ENCODE results near the gene CCDC102A. TPM values are rescaled to one million over a fixed set of nuclear protein-coding genes. Genes with fewer than 3 reads are reported as not detected.

CCDC102A gene
- total and polyA plus RNA-seq, 9 donors, result 9.3 to 20.9 (median 15.2) TPM

DNA sequence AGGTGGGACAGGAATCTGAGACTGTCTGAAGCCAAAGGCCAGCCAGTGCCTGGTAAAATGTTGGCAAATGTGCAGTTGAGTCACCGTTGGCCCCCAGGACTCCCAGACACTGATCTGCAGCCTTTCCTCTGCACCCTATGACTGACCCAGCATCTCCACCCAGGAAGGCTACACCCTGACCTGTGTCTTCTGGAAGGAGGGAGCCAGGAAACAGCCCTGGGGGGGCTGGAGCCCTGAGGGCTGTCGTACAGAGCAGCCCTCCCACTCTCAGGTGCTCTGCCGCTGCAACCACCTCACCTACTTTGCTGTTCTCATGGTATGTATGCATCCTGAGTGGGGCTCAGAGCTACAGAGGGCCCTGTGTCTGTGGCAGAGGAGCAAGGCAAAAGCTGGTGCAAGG lies 30.1 kb upstream of the CCDC102A start:
- no peak for DNase-seq
- no CpG with 5 or more reads among the region's 3 CpGs for WGBS (ENCODE audit: insufficient coverage)
- peaks cover 5% of the 10 kb centered on the region for H3K27me3 ChIP-seq (ENCODE audit: control insufficient read depth, insufficient read depth, low read length)
- no peaks in the 10 kb centered on the region for H3K4me1 ChIP-seq (ENCODE audit: control insufficient read depth, insufficient read depth, low read length)
- peaks cover 6% of the 10 kb centered on the region for H3K9me3 ChIP-seq (replicated peaks; ENCODE audit: control insufficient read depth, low read depth, low read length)
- H3K36me3 ChIP-seq (ENCODE audit: control insufficient read depth, insufficient read depth, low read length), result no peaks in the 10 kb centered on the region
- no peak overlapping the region for H3K27ac ChIP-seq (ENCODE audit: low read length)
- H3K4me3 ChIP-seq (ENCODE audit: low read length), result no peak overlapping the region

GRCh38 chr16:57565461-57565860 lies 29.1 kb upstream of the CCDC102A start:
- DNase-seq, result no peak
- no peak overlapping the region for H3K27ac ChIP-seq (ENCODE audit: low read length)
- H3K4me3 ChIP-seq (ENCODE audit: low read length), result no peak overlapping the region
- H3K36me3 ChIP-seq (ENCODE audit: control insufficient read depth, insufficient read depth, low read length), result no peaks in the 10 kb centered on the region
- H3K4me1 ChIP-seq (ENCODE audit: control insufficient read depth, insufficient read depth, low read length), result no peaks in the 10 kb centered on the region
- WGBS (ENCODE audit: insufficient coverage), result 52% methylated on average over 2 of the region's 3 CpGs
- H3K27me3 ChIP-seq (ENCODE audit: control insufficient read depth, insufficient read depth, low read length), result peaks cover 2% of the 10 kb centered on the region
- H3K9me3 ChIP-seq (replicated peaks; ENCODE audit: control insufficient read depth, low read depth, low read length), result peaks cover 16% of the 10 kb centered on the region

DNA sequence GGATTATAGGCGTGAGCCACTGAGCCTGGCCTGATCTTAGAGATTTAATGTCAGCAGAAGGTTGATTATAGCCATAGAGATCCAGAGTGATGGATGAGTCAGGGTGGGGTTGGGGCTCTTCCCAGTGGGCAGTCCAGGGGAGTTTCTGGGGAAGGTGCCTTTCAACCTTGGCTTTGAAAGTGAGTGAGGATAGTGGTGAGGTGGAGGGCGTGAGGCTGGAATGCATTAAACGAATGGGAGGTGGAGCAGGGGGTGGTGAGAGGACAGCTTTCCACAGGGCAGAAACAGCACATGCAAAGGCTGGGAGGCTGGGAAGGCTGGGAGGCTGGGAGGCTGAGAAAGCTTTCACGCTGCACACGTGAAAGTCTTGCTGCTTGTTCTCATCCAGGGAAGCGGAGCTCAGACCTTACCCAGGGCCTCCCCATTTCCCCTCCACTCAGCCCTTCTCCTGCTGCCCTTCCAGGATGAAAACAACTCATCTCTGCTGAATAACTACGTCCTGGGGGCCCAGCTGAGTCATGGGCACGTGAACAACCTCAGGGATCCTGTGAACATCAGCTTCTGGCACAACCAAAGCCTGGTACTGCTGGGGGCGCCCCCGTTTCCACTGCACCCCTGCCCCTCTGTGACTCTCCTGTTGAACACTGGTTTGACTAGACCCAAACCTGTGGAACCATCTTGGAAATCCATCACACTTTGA lies 28.4 kb upstream of the CCDC102A start:
- Histone ChIP-seq H3K4me1 (ENCODE audit: control insufficient read depth, insufficient read depth, low read length) (no peaks in the 10 kb centered on the region), H3K9me3 (replicated peaks; ENCODE audit: control insufficient read depth, low read depth, low read length) (peaks cover 22% of the 10 kb centered on the region), H3K4me3 (ENCODE audit: low read length) (no peak overlapping the region), H3K36me3 (ENCODE audit: control insufficient read depth, insufficient read depth, low read length) (no peaks in the 10 kb centered on the region), H3K27ac (ENCODE audit: low read length) (no peak overlapping the region), H3K27me3 (ENCODE audit: control insufficient read depth, insufficient read depth, low read length) (peaks cover 2% of the 10 kb centered on the region)
- no peak for DNase-seq
- WGBS (ENCODE audit: insufficient coverage), result 47% methylated on average over 8 of the region's 10 CpGs

GRCh38 chr16:57563761-57564160 lies 27.4 kb upstream of the CCDC102A start:
- no peaks in the 10 kb centered on the region for H3K36me3 ChIP-seq (ENCODE audit: control insufficient read depth, insufficient read depth, low read length)
- H3K27me3 ChIP-seq (ENCODE audit: control insufficient read depth, insufficient read depth, low read length), result peaks cover 5% of the 10 kb centered on the region
- WGBS (ENCODE audit: insufficient coverage), result 76% methylated on average over 9 of the region's 12 CpGs
- H3K9me3 ChIP-seq (replicated peaks; ENCODE audit: control insufficient read depth, low read depth, low read length), result peaks cover 22% of the 10 kb centered on the region
- H3K27ac ChIP-seq (ENCODE audit: low read length), result no peak overlapping the region
- H3K4me3 ChIP-seq (ENCODE audit: low read length), result no peak overlapping the region
- DNase-seq, result no peak
- no peaks in the 10 kb centered on the region for H3K4me1 ChIP-seq (ENCODE audit: control insufficient read depth, insufficient read depth, low read length)

DNA sequence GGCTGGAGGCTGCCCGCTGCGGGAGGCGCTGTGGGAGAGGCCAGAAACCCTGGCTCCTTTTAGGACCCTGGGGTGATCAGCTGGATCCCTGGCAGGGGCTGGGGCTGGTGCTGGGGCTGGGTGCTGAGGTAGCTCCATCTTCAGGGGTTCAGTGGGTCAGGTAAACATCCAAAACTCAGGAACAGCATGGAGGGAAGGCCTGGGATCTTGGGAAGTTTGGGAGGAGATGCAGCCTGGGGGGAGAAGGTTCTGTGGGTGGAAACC lies 27.0 kb upstream of the CCDC102A start:
- Histone ChIP-seq H3K4me1 (ENCODE audit: control insufficient read depth, insufficient read depth, low read length) (no peaks in the 10 kb centered on the region), H3K9me3 (replicated peaks; ENCODE audit: control insufficient read depth, low read depth, low read length) (peaks cover 22% of the 10 kb centered on the region), H3K27me3 (ENCODE audit: control insufficient read depth, insufficient read depth, low read length) (peaks cover 5% of the 10 kb centered on the region), H3K36me3 (ENCODE audit: control insufficient read depth, insufficient read depth, low read length) (no peaks in the 10 kb centered on the region), H3K4me3 (ENCODE audit: low read length) (no peak overlapping the region), H3K27ac (ENCODE audit: low read length) (no peak overlapping the region)
- no peak for DNase-seq
- WGBS (ENCODE audit: insufficient coverage), result 81% methylated on average over 3 of the region's 3 CpGs

- WGBS (ENCODE audit: insufficient coverage), result 76% methylated on average over 6 of the region's 8 CpGs
- Histone ChIP-seq H3K27me3 (ENCODE audit: control insufficient read depth, insufficient read depth, low read length) (peaks cover 5% of the 10 kb centered on the region), H3K27ac (ENCODE audit: low read length) (no peak overlapping the region), H3K4me1 (ENCODE audit: control insufficient read depth, insufficient read depth, low read length) (no peaks in the 10 kb centered on the region), H3K36me3 (ENCODE audit: control insufficient read depth, insufficient read depth, low read length) (no peaks in the 10 kb centered on the region), H3K4me3 (ENCODE audit: low read length) (no peak overlapping the region), H3K9me3 (replicated peaks; ENCODE audit: control insufficient read depth, low read depth, low read length) (peaks cover 22% of the 10 kb centered on the region)
- DNase-seq, result no peak
Measured at GRCh38 chr16:57562669-57563486, 26.5 kb upstream of the CCDC102A start.

DNA sequence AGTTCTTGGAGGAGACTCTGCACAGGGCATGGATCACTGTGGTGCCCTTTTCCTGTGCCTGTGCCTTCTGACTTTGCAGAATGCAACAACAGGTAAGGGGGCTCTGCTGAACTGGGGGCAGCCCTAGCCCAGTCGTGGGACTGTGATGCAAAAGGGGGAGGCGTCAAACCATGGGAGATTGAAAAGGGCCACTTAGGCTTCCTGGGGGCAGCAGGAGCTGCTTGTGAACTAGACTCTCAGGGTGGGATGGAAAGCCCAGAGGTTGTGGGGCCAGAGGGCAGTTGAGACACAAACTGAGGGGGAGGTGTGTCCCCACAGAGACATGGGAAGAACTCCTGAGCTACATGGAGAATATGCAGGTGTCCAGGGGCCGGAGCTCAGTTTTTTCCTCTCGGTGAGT lies 25.7 kb upstream of the CCDC102A start:
- Histone ChIP-seq H3K27ac (ENCODE audit: low read length) (no peak overlapping the region), H3K4me3 (ENCODE audit: low read length) (no peak overlapping the region), H3K9me3 (replicated peaks; ENCODE audit: control insufficient read depth, low read depth, low read length) (peaks cover 22% of the 10 kb centered on the region), H3K4me1 (ENCODE audit: control insufficient read depth, insufficient read depth, low read length) (no peaks in the 10 kb centered on the region), H3K36me3 (ENCODE audit: control insufficient read depth, insufficient read depth, low read length) (no peaks in the 10 kb centered on the region), H3K27me3 (ENCODE audit: control insufficient read depth, insufficient read depth, low read length) (peaks cover 5% of the 10 kb centered on the region)
- no peak for DNase-seq
- 86% methylated on average over 2 of the region's 4 CpGs for WGBS (ENCODE audit: insufficient coverage)

GRCh38 chr16:57559072-57559790 lies 22.9 kb upstream of the CCDC102A start:
- no peak for DNase-seq
- Histone ChIP-seq H3K27ac (ENCODE audit: low read length) (no peak overlapping the region), H3K36me3 (ENCODE audit: control insufficient read depth, insufficient read depth, low read length) (no peaks in the 10 kb centered on the region), H3K4me3 (ENCODE audit: low read length) (no peak overlapping the region), H3K4me1 (ENCODE audit: control insufficient read depth, insufficient read depth, low read length) (no peaks in the 10 kb centered on the region), H3K9me3 (replicated peaks; ENCODE audit: control insufficient read depth, low read depth, low read length) (peaks cover 22% of the 10 kb centered on the region), H3K27me3 (ENCODE audit: control insufficient read depth, insufficient read depth, low read length) (peaks cover 5% of the 10 kb centered on the region)
- 74% methylated on average over 3 of the region's 4 CpGs for WGBS (ENCODE audit: insufficient coverage)

- Histone ChIP-seq H3K4me1 (ENCODE audit: control insufficient read depth, insufficient read depth, low read length) (no peaks in the 10 kb centered on the region), H3K9me3 (replicated peaks; ENCODE audit: control insufficient read depth, low read depth, low read length) (peaks cover 22% of the 10 kb centered on the region), H3K27ac (ENCODE audit: low read length) (no peak overlapping the region), H3K4me3 (ENCODE audit: low read length) (no peak overlapping the region), H3K36me3 (ENCODE audit: control insufficient read depth, insufficient read depth, low read length) (no peaks in the 10 kb centered on the region), H3K27me3 (ENCODE audit: control insufficient read depth, insufficient read depth, low read length) (peaks cover 3% of the 10 kb centered on the region)
- 75% methylated on average over 3 of the region's 8 CpGs for WGBS (ENCODE audit: insufficient coverage)
- no peak for DNase-seq
Measured at GRCh38 chr16:57556941-57557541, 20.7 kb upstream of the CCDC102A start.

- no peak for DNase-seq
- H3K27ac ChIP-seq (ENCODE audit: low read length), result no peak overlapping the region
- H3K4me1 ChIP-seq (ENCODE audit: control insufficient read depth, insufficient read depth, low read length), result no peaks in the 10 kb centered on the region
- H3K4me3 ChIP-seq (ENCODE audit: low read length), result no peak overlapping the region
- no CpG with 5 or more reads among the region's 3 CpGs for WGBS (ENCODE audit: insufficient coverage)
- H3K9me3 ChIP-seq (replicated peaks; ENCODE audit: control insufficient read depth, low read depth, low read length), result peaks cover 10% of the 10 kb centered on the region
- H3K36me3 ChIP-seq (ENCODE audit: control insufficient read depth, insufficient read depth, low read length), result no peaks in the 10 kb centered on the region
- H3K27me3 ChIP-seq (ENCODE audit: control insufficient read depth, insufficient read depth, low read length), result peaks cover 3% of the 10 kb centered on the region
Measured at GRCh38 chr16:57555831-57556230, 19.5 kb upstream of the CCDC102A start.
